ENCODE results near the gene TIGD7.

- TF ChIP-seq USF1 (IDR thresholded peaks at IDR 0.05) (no peak), NFIC (IDR thresholded peaks at IDR 0.05) (no peak), TCF12 (IDR thresholded peaks at IDR 0.05; ENCODE audit: low read depth) (no peak), EP300 (IDR thresholded peaks at IDR 0.05; ENCODE audit: borderline replicate concordance) (no peak), CEBPB (IDR thresholded peaks at IDR 0.05) (no peak), REST (IDR thresholded peaks at IDR 0.05; ENCODE audit: low read depth) (no peak), RAD21 (IDR thresholded peaks at IDR 0.05; ENCODE audit: low read depth) (no peak), TAF1 (IDR thresholded peaks at IDR 0.05; ENCODE audit: low read depth) (no peak), MAX (IDR thresholded peaks at IDR 0.05) (no peak)
Observed at GRCh38 chr16:3327514-3327913, 22.3 kb upstream of the TIGD7 start.

All from Ishikawa (cell line).